HL-60 (cell line): ENCODE measurements around the gene ACKR4.

Experiments used
- DNase-seq, 2 experiments: peaks; one replicate each; pipeline ENCODE4 v3.0.0-alpha.2; 2010 to 2020; ENCODE audit warnings: low read depth in 1 of 2, low spot score in 1 of 2
- H3K27ac ChIP-seq: fragments of 250-450 bp; sonication (Bioruptor Pico); replicated peaks from 2 replicates; pipeline ENCODE4 v1.5.1; 2020; ENCODE audit warnings: mild to moderate bottlenecking, moderate library complexity
- H3K27me3 ChIP-seq: fragments of 250-450 bp; sonication (Bioruptor Pico); 2 replicates; pipeline ENCODE4 v1.5.1; 2021; ENCODE audit warnings: mild to moderate bottlenecking, moderate library complexity; ENCODE audit not compliant: insufficient read depth, poor library complexity, severe bottlenecking
- H3K4me3 ChIP-seq: replicated peaks from 2 replicates; pipeline ENCODE4 v1.5.1; 2011; ENCODE audit warnings: mild to moderate bottlenecking, control low read depth, low read length; ENCODE audit not compliant: insufficient read depth
- GABPA ChIP-seq: IDR thresholded peaks from 2 replicates; pipeline ENCODE4 v1.6.1; 2012; ENCODE audit warnings: low read depth
- POLR2AphosphoS5 ChIP-seq: IDR thresholded peaks from 2 replicates; pipeline ENCODE4 v1.6.1; 2012; ENCODE audit warnings: low read depth
- REST ChIP-seq: IDR thresholded peaks from 2 replicates; pipeline ENCODE4 v1.6.1; 2012; ENCODE audit warnings: low read depth; ENCODE audit not compliant: insufficient replicate concordance
- SPI1 ChIP-seq: IDR thresholded peaks from 2 replicates; pipeline ENCODE4 v1.6.1; 2012; ENCODE audit warnings: low read depth, mild to moderate bottlenecking, borderline replicate concordance
- TF ChIP-seq, protein P1 (sequence below): IDR thresholded peaks from one replicate; pipeline ENCODE4 v1.5.1; 2011; ENCODE audit warnings: low read length, control low read depth, inconsistent platforms; ENCODE audit not compliant: insufficient read depth

Gene ACKR4

GRCh38 chr3:132650153-132650552 is 53.1 kb downstream of the ACKR4 start:
- DNase-seq: no peak
- Histone ChIP-seq H3K27ac (no peak overlapping the region), H3K4me3 (no peak overlapping the region), H3K27me3 (no peaks in the 10 kb centered on the region)
- TF ChIP-seq SPI1 (no peak), REST (no peak), POLR2AphosphoS5 (no peak), GABPA (no peak)
- TF ChIP-seq, protein P1, sequence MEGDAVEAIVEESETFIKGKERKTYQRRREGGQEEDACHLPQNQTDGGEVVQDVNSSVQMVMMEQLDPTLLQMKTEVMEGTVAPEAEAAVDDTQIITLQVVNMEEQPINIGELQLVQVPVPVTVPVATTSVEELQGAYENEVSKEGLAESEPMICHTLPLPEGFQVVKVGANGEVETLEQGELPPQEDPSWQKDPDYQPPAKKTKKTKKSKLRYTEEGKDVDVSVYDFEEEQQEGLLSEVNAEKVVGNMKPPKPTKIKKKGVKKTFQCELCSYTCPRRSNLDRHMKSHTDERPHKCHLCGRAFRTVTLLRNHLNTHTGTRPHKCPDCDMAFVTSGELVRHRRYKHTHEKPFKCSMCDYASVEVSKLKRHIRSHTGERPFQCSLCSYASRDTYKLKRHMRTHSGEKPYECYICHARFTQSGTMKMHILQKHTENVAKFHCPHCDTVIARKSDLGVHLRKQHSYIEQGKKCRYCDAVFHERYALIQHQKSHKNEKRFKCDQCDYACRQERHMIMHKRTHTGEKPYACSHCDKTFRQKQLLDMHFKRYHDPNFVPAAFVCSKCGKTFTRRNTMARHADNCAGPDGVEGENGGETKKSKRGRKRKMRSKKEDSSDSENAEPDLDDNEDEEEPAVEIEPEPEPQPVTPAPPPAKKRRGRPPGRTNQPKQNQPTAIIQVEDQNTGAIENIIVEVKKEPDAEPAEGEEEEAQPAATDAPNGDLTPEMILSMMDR: no peak
